Dedifferentiated amniotic fluid mesenchymal stem cell (primary cell): ENCODE data around the gene P4HA2.

Experiments
- DNase-seq: peaks from one replicate; pipeline ENCODE4 v3.0.0-alpha.2; 2016; ENCODE audit errors: extremely low spot score

The P4HA2 gene

GRCh38 chr5:132264546-132265335 lies 37.1 kb upstream of the P4HA2 start:
- DNase-seq, result no peak

- no peak for DNase-seq
Measured at GRCh38 chr5:132263548-132264261, 36.1 kb upstream of the P4HA2 start.

GRCh38 chr5:132262882-132263547 lies 35.4 kb upstream of the P4HA2 start:
- no peak for DNase-seq

GRCh38 chr5:132261881-132262845 lies 34.5 kb upstream of the P4HA2 start:
- DNase-seq, result no peak

GRCh38 chr5:132260714-132261551 lies 33.3 kb upstream of the P4HA2 start:
- peak; percentile 49 for DNase-seq

GRCh38 chr5:132260051-132260450 lies 32.4 kb upstream of the P4HA2 start:
- no peak for DNase-seq

- peak; percentile 87 for DNase-seq
Measured at GRCh38 chr5:132259069-132259851, 31.6 kb upstream of the P4HA2 start.

- peak; percentile 56 for DNase-seq
Measured at GRCh38 chr5:132258102-132259068, 30.7 kb upstream of the P4HA2 start.

- no peak for DNase-seq
Measured at GRCh38 chr5:132257131-132258101, 29.8 kb upstream of the P4HA2 start, which contains the start of gene PDLIM4. Gene PDLIM4 (plus strand): TSS chr5:132257696. CDS start chr5:132257735, 39 bp downstream.

GRCh38 chr5:132256783-132257130 lies 29.1 kb upstream of the P4HA2 start:
- DNase-seq, result no peak

GRCh38 chr5:132256086-132256782 lies 28.6 kb upstream of the P4HA2 start:
- DNase-seq, result no peak

- no peak for DNase-seq
Measured at GRCh38 chr5:132254321-132254977, 26.8 kb upstream of the P4HA2 start.

GRCh38 chr5:132253452-132254320 lies 26.0 kb upstream of the P4HA2 start:
- no peak for DNase-seq

GRCh38 chr5:132253008-132253441 lies 25.4 kb upstream of the P4HA2 start:
- DNase-seq, result no peak

GRCh38 chr5:132251220-132251725 lies 23.6 kb upstream of the P4HA2 start:
- no peak for DNase-seq
